HepG2 (cell line): Measurements from ENCODE around the gene SLC39A3. TPM values are rescaled to one million over a fixed set of nuclear protein-coding genes. Genes with fewer than 3 reads are reported as not detected.

Source experiments
- ADNP ChIP-seq: sonication (generic); formaldehyde crosslinking; IDR thresholded peaks from 2 replicates; pipeline ENCODE4 v1.4.0; 2020; ENCODE audit warnings: missing genetic modification reagents
- ARNT2 ChIP-seq: sonication (generic); formaldehyde crosslinking; IDR thresholded peaks from 2 replicates; pipeline ENCODE4 v1.8.0; 2022; ENCODE audit warnings: mild to moderate bottlenecking, low read depth, missing genetic modification reagents, moderate library complexity
- DMAP1 ChIP-seq: IDR thresholded peaks from 2 replicates; pipeline ENCODE4 v1.6.1; 2016
- HMG20B ChIP-seq: conservative IDR thresholded peaks from 2 replicates; pipeline ENCODE4 v1.6.1; 2016; ENCODE audit warnings: missing genetic modification reagents, missing compliant biosample characterization
- SALL1 ChIP-seq: sonication (generic); formaldehyde crosslinking; IDR thresholded peaks from 2 replicates; pipeline ENCODE4 v1.8.0; 2022; ENCODE audit warnings: mild to moderate bottlenecking, missing genetic modification reagents
- TERF1 ChIP-seq: sonication (generic); formaldehyde crosslinking; IDR thresholded peaks from 2 replicates; pipeline ENCODE4 v1.8.0; 2022; ENCODE audit warnings: mild to moderate bottlenecking, missing genetic modification reagents, moderate library complexity
- UBTF ChIP-seq: sonication (generic); formaldehyde crosslinking; IDR thresholded peaks from 2 replicates; pipeline ENCODE4 v1.4.0; 2020; ENCODE audit warnings: mild to moderate bottlenecking, missing genetic modification reagents
- YY1 ChIP-seq: IDR thresholded peaks from 2 replicates; pipeline ENCODE4 v1.6.1; 2011; ENCODE audit warnings: low read length, low read depth, moderate library complexity, mild to moderate bottlenecking; ENCODE audit not compliant: insufficient read depth, insufficient replicate concordance
- ZBTB7B ChIP-seq: sonication (generic); formaldehyde crosslinking; IDR thresholded peaks from 2 replicates; pipeline ENCODE4 v1.4.0; 2020; ENCODE audit warnings: missing genetic modification reagents
- ZNF552 ChIP-seq: sonication (generic); formaldehyde crosslinking; IDR thresholded peaks from 2 replicates; pipeline ENCODE4 v1.9.0; 2022; ENCODE audit warnings: missing genetic modification reagents, mild to moderate bottlenecking, borderline replicate concordance
- ZNF709 ChIP-seq: sonication (generic); formaldehyde crosslinking; IDR thresholded peaks from 2 replicates; pipeline ENCODE4 v1.5.0; 2020; ENCODE audit warnings: mild to moderate bottlenecking, missing genetic modification reagents
- ZNF710 ChIP-seq: sonication (generic); formaldehyde crosslinking; IDR thresholded peaks from 2 replicates; pipeline ENCODE4 v1.5.0; 2020; ENCODE audit warnings: mild to moderate bottlenecking, missing genetic modification reagents, borderline replicate concordance
- ZNF713 ChIP-seq: sonication (generic); formaldehyde crosslinking; IDR thresholded peaks from 2 replicates; pipeline ENCODE4 v1.4.0; 2020; ENCODE audit warnings: mild to moderate bottlenecking, missing genetic modification reagents
- polyA plus RNA-seq, 8 experiments: library from polyadenylated mRNA; depleted of rRNA in 3 of 8; stranded (reverse) in 7 of 8; unstranded in 1 of 8; fragments of >200 nt; fragmentation: Illumina TruSeq in 4 of 8; extraction: Trizol in 4 of 8; gene quantifications; 2 replicates each; pipeline versions ENCODE4 v1.2.1 to v1.2.3, GENCODE V29; 2011 to 2016; ENCODE audit warnings: low read depth in 4 of 8, missing spikeins in 1 of 8, mixed read lengths in 1 of 8; ENCODE audit not compliant: insufficient read depth in 1 of 8
- total RNA-seq, 5 experiments: library from RNA; depleted of rRNA; stranded (reverse); fragments of >200 nt; fragmentation: Illumina TruSeq; extraction: Trizol; gene quantifications; 2 replicates each; pipeline ENCODE4 v1.2.3, GENCODE V29; 2016; ENCODE audit warnings: low read depth in 1 of 5
- TF ChIP-seq, protein P1 (sequence below): IDR thresholded peaks from 2 replicates; pipeline ENCODE4 v1.6.1; 2016; ENCODE audit warnings: missing compliant biosample characterization, missing genetic modification reagents, borderline replicate concordance
- TF ChIP-seq, protein P2 (sequence below): sonication (generic); formaldehyde crosslinking; IDR thresholded peaks from 2 replicates; pipeline ENCODE4 v1.4.0; 2020; ENCODE audit warnings: mild to moderate bottlenecking, missing genetic modification reagents
- TF ChIP-seq, protein P3 (sequence below): IDR thresholded peaks from 2 replicates; pipeline ENCODE4 v1.6.1; 2016; ENCODE audit warnings: mild to moderate bottlenecking
- TF ChIP-seq, protein P4 (sequence below): sonication (generic); formaldehyde crosslinking; IDR thresholded peaks from 2 replicates; pipeline ENCODE4 v1.4.0; 2020; ENCODE audit warnings: missing genetic modification reagents

Gene SLC39A3
- total and polyA plus RNA-seq, 2 of the 13 experiments (the other 11 are each of a cell fraction or from before 2014, with no cell fraction given): 33.6 to 41.6 TPM

GRCh38 chr19:2785244-2785997 is 45.6 kb upstream of the SLC39A3 start, which contains the start of gene THOP1 (continued):
- TF ChIP-seq HMG20B (CRISPR knock-in tag) (no peak), ARNT2 (peak; percentile 84; the same call in 1 of the 2 replicates), TERF1 (CRISPR knock-in tag) (no peak), DMAP1 (CRISPR knock-in tag) (peak; percentile 74), UBTF (CRISPR knock-in tag) (peak; percentile 48; the same call in 1 of the 2 replicates), ZBTB7B (CRISPR knock-in tag) (0 out of 2 replicates have a peak, but pooled peaks have one; percentile 20), SALL1 (peak; percentile 60; the same call in 1 of the 2 replicates), YY1 (peak; percentile 62), ZNF709 (peak; percentile 92), ZNF713 (CRISPR knock-in tag) (peak; percentile 60; the same call in 1 of the 2 replicates), ADNP (CRISPR knock-in tag) (no peak), ZNF710 (CRISPR knock-in tag) (peak; percentile 52; the same call in 1 of the 2 replicates), ZNF552 (CRISPR knock-in tag) (no peak)
- TF ChIP-seq, protein P1, sequence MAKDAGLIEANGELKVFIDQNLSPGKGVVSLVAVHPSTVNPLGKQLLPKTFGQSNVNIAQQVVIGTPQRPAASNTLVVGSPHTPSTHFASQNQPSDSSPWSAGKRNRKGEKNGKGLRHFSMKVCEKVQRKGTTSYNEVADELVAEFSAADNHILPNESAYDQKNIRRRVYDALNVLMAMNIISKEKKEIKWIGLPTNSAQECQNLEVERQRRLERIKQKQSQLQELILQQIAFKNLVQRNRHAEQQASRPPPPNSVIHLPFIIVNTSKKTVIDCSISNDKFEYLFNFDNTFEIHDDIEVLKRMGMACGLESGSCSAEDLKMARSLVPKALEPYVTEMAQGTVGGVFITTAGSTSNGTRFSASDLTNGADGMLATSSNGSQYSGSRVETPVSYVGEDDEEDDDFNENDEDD (CRISPR knock-in tag): peak; percentile 83; the same call in 1 of the 2 replicates
- TF ChIP-seq, protein P2, sequence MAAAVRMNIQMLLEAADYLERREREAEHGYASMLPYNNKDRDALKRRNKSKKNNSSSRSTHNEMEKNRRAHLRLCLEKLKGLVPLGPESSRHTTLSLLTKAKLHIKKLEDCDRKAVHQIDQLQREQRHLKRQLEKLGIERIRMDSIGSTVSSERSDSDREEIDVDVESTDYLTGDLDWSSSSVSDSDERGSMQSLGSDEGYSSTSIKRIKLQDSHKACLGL: no peak; the same call in 1 of the 2 replicates
- TF ChIP-seq, protein P3, sequence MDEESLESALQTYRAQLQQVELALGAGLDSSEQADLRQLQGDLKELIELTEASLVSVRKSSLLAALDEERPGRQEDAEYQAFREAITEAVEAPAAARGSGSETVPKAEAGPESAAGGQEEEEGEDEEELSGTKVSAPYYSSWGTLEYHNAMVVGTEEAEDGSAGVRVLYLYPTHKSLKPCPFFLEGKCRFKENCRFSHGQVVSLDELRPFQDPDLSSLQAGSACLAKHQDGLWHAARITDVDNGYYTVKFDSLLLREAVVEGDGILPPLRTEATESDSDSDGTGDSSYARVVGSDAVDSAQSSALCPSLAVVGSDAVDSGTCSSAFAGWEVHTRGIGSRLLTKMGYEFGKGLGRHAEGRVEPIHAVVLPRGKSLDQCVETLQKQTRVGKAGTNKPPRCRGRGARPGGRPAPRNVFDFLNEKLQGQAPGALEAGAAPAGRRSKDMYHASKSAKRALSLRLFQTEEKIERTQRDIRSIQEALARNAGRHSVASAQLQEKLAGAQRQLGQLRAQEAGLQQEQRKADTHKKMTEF (CRISPR knock-in tag): peak; percentile 56; the same call in 1 of the 2 replicates
- TF ChIP-seq, protein P4, sequence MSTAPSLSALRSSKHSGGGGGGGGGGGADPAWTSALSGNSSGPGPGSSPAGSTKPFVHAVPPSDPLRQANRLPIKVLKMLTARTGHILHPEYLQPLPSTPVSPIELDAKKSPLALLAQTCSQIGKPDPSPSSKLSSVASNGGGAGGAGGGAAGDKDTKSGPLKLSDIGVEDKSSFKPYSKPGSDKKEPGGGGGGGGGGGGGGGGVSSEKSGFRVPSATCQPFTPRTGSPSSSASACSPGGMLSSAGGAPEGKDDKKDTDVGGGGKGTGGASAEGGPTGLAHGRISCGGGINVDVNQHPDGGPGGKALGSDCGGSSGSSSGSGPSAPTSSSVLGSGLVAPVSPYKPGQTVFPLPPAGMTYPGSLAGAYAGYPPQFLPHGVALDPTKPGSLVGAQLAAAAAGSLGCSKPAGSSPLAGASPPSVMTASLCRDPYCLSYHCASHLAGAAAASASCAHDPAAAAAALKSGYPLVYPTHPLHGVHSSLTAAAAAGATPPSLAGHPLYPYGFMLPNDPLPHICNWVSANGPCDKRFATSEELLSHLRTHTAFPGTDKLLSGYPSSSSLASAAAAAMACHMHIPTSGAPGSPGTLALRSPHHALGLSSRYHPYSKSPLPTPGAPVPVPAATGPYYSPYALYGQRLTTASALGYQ (CRISPR knock-in tag): no peak
